HG03139 (cell line): ENCODE results near the gene FGFRL1.
"Not testable (repeated sequence)": the region's sequence is repeated elsewhere in the genome, so short reads cannot be mapped to it uniquely, and the experiment has no call there.

Experiments used
- ATAC-seq: cut with Tn5 transposase; IDR thresholded peaks from one replicate; pipeline ENCODE4 v1.9.1; 2021; ENCODE audit not compliant: unreplicated experiment

FGFRL1 gene

GRCh38 chr4:1048773-1049590 is 37.6 kb downstream of the FGFRL1 start:
- no peak for ATAC-seq

- no peak for ATAC-seq
These were observed 38.1 kb downstream of the FGFRL1 start for GRCh38 chr4:1049591-1049905.

- ATAC-seq: no peak
These were observed 39.2 kb downstream of the FGFRL1 start for GRCh38 chr4:1050486-1051213.

- ATAC-seq: no peak
These were observed 40.0 kb downstream of the FGFRL1 start for GRCh38 chr4:1051472-1051871.

- no peak for ATAC-seq
These were observed 40.8 kb downstream of the FGFRL1 start for GRCh38 chr4:1052231-1052671.

GRCh38 chr4:1053080-1053661 is 41.7 kb downstream of the FGFRL1 start:
- ATAC-seq: no peak

- ATAC-seq: not testable (repeated sequence)
These were observed 42.5 kb downstream of the FGFRL1 start for GRCh38 chr4:1053891-1054290.

- ATAC-seq: not testable (repeated sequence)
These were observed 43.3 kb downstream of the FGFRL1 start for GRCh38 chr4:1054696-1055242.

- not testable (repeated sequence) for ATAC-seq
These were observed 43.8 kb downstream of the FGFRL1 start for GRCh38 chr4:1055243-1055701.

- no peak for ATAC-seq
These were observed 44.5 kb downstream of the FGFRL1 start for GRCh38 chr4:1055721-1056590.

- ATAC-seq: no peak
These were observed 45.4 kb downstream of the FGFRL1 start for GRCh38 chr4:1056671-1057402.

- no peak for ATAC-seq
These were observed 45.9 kb downstream of the FGFRL1 start for GRCh38 chr4:1057403-1057745.

- no peak for ATAC-seq
These were observed 47.0 kb downstream of the FGFRL1 start for GRCh38 chr4:1058198-1058996.

- no peak for ATAC-seq
These were observed 47.7 kb downstream of the FGFRL1 start for GRCh38 chr4:1058997-1059665.

GRCh38 chr4:1060121-1060520 is 48.7 kb downstream of the FGFRL1 start:
- ATAC-seq: no peak

- no peak for ATAC-seq
These were observed 49.2 kb downstream of the FGFRL1 start for GRCh38 chr4:1060621-1061020.

GRCh38 chr4:1061056-1061700 is 49.8 kb downstream of the FGFRL1 start:
- ATAC-seq: no peak

GRCh38 chr4:1061760-1062159 is 50.3 kb downstream of the FGFRL1 start:
- ATAC-seq: no peak
